ENCODE data around the gene GATA3. TPM values are rescaled to one million over a fixed set of nuclear protein-coding genes. Genes with fewer than 3 reads are reported as not detected.

Gene GATA3
- total and polyA plus RNA-seq, 8 donors = 1.7 to 4.7 (median 2.7) TPM

- DNase-seq (no peak), ATAC-seq (no peak)
- intact Hi-C loops (cut with DNase I) = no loop called here
- no peaks in the 10 kb centered on the region for H3K36me3 ChIP-seq
- peaks cover 6 to 18% of the 10 kb centered on the region in 2 donors for H3K4me1 ChIP-seq
- peaks cover 98 to 100% of the 10 kb centered on the region in 2 donors for H3K27me3 ChIP-seq
- H3K9me3 ChIP-seq = no peaks in the 10 kb centered on the region
- TF ChIP-seq CTCF (IDR thresholded peaks at IDR 0.05) = no peak
- no peak overlapping the region for H3K4me3 ChIP-seq
- no peak overlapping the region for H3K27ac ChIP-seq
Observed at GRCh38 chr10:8037941-8038894, 16.3 kb upstream of the GATA3 start.

GRCh38 chr10:8039321-8039881 is 15.1 kb upstream of the GATA3 start:
- intact Hi-C loops (cut with DNase I) = no loop called here
- H3K4me3 ChIP-seq = no peak overlapping the region
- H3K27ac ChIP-seq = no peak overlapping the region
- ATAC-seq (no peak), DNase-seq (no peak)
- H3K9me3 ChIP-seq = no peaks in the 10 kb centered on the region
- H3K4me1 ChIP-seq = peaks cover under 1 to 25% of the 10 kb centered on the region in 2 donors
- TF ChIP-seq CTCF (IDR thresholded peaks at IDR 0.05) = no peak
- H3K27me3 ChIP-seq = peaks cover 98 to 100% of the 10 kb centered on the region in 2 donors
- H3K36me3 ChIP-seq = no peaks in the 10 kb centered on the region

GRCh38 chr10:8040651-8041050 is 13.8 kb upstream of the GATA3 start:
- no peaks in the 10 kb centered on the region for H3K9me3 ChIP-seq
- ATAC-seq = no peak
- peaks cover 98 to 100% of the 10 kb centered on the region in 2 donors for H3K27me3 ChIP-seq
- peaks cover 3 to 25% of the 10 kb centered on the region in 2 donors for H3K4me1 ChIP-seq
- intact Hi-C loops (cut with DNase I) = no loop called here
- no peaks in the 10 kb centered on the region for H3K36me3 ChIP-seq
- TF ChIP-seq CTCF (IDR thresholded peaks at IDR 0.05) = no peak
- no peak overlapping the region for H3K27ac ChIP-seq
- no peak overlapping the region for H3K4me3 ChIP-seq
- no peak for DNase-seq

DNA sequence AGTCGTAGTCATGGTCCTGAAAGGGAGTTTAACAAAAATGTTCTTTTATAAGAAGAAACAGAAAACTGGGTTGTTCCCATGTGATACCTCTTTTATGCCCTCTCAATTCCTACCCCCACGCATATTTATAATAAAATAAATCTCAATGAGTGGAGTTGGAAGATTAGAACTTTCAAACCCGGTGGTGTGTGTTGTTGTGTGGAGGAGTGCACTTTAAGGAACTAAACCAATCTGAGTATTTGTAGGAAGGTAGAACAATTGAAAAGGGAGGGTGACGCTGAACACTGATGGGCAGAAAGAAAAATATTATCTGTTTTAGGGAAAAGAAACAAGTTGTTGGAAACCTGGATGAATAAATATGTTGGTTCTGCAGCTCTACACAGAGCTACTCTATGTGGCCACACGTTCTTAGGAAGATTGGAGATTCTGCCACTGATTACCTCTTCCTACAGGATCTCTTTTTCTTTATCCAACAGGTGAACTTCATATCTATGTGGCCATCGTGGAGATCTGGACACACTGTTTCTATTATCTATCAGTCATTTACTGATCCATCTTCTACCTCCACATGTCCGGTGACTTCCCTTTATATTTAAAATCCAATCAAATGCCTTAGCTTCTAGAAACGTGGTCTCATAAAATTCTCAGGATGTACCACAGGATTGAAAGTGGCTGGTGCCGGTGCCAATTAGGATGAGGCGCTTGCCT is 13.1 kb upstream of the GATA3 start:
- DNase-seq = no peak
- no peak overlapping the region for H3K4me3 ChIP-seq
- H3K27me3 ChIP-seq = peaks cover 97 to 100% of the 10 kb centered on the region in 2 donors
- H3K27ac ChIP-seq = no peak overlapping the region
- intact Hi-C loops (cut with DNase I) = no loop called here
- H3K9me3 ChIP-seq = no peaks in the 10 kb centered on the region
- TF ChIP-seq CTCF (IDR thresholded peaks at IDR 0.05) = no peak
- no peak for ATAC-seq
- H3K36me3 ChIP-seq = no peaks in the 10 kb centered on the region
- peaks cover 3 to 25% of the 10 kb centered on the region in 2 donors for H3K4me1 ChIP-seq

Data from left lung (tissue), 10 donors.